HG03064 (cell line): ENCODE data around the gene KREMEN2.

ENCODE experiments used
- ATAC-seq: cut with Tn5 transposase; IDR thresholded peaks from one replicate; pipeline ENCODE4 v1.9.1; 2021; ENCODE audit warnings: low read depth; ENCODE audit not compliant: unreplicated experiment

The KREMEN2 gene

DNA sequence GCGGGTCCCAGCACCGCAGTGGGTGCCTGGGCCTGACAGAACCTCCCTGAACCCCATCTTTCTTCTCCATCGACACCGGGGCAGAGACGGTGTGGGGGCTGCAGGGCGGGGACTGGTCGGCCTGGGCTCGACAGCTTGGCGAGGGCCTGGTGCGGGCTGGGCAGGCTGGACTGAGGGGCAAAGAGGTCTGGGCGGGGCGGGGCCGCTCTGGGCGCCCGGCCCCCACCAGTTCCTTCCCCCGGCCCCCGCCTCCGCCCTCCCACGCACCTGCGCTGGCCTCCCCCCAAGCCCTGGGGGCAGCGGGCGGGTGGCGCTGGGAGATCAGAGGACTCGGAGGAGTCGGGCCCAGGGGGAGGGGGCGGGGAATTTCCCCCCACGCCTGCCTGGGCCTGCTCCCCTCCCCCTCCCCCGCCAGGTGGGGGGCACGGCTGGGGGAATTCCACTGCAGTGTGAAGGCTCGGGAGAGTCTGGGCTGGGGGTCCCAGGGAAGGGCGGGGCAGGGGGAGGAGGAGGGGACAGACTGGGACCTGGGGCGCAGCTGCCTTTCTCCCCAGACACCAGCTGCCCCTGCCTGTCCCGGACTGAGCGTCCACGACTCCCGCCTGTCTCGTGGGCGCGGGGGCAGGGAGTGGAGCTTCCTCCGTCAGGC is 877 bp upstream of the KREMEN2 start:
- no peak for ATAC-seq

DNA sequence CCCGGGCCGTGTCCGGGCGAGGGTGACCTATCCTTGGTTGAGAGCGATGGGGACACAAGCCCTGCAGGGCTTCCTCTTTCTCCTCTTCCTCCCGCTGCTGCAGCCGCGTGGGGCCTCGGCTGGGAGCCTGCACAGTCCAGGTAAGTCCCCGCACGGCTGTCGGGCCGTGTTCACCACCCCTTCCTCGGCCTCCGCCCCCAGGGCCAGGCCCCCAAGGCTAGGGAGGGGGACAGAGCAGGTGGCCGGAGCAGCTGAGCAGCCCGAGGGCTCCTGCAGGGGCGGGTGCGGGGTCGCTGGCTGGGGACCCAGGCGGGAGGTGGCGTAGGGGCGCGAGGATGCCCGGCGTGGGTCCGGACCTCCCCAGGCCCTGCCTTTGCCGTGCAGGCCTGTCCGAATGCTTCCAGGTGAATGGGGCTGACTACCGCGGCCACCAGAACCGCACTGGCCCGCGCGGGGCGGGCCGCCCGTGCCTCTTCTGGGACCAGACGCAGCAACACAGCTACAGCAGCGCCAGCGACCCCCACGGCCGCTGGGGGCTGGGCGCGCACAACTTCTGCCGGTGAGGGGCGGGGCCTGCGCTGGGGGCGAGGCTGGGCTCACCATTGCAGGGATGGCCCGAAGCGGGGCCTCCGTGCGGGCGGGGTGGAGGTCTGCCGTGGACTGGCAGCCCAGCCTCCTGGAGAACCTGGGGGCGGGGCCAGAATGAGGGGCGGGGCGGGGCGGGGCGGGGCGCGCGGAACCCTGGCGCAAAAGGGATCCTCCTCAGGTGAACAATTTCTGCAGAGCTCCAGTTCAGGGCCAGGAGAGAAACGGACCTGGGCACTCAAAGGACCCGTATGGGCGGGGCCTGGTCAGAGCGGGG is 631 bp downstream of the KREMEN2 start:
- ATAC-seq, result no peak

DNA sequence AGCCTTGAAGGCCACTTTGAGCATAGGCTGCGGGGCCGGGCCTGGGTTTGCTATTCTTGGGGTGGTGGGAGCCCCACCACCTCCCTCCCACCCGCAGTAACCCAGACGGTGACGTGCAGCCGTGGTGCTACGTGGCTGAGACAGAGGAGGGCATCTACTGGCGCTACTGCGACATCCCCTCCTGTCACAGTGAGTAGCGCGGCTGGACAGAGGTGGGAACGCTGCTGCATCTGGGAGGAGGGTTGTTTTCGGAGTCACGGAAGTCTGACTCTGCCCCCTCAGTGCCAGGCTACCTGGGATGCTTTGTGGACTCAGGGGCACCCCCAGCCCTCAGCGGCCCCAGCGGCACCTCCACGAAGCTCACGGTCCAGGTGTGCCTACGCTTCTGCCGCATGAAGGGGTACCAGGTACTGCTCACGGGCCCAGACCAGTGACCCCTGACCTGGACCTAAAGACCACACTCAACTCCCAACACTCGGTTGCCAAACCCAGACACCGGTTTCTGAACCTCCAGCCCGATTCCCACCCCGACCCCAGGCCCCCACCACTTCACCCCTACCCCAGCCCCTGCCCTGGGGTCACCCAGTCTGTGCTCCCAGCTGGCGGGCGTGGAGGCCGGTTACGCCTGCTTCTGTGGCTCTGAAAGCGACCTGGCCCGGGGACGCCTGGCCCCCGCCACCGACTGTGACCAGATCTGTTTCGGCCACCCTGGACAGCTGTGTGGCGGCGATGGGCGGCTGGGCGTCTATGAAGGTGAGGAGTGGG is 2.1 kb downstream of the KREMEN2 start:
- ATAC-seq, result no peak

DNA sequence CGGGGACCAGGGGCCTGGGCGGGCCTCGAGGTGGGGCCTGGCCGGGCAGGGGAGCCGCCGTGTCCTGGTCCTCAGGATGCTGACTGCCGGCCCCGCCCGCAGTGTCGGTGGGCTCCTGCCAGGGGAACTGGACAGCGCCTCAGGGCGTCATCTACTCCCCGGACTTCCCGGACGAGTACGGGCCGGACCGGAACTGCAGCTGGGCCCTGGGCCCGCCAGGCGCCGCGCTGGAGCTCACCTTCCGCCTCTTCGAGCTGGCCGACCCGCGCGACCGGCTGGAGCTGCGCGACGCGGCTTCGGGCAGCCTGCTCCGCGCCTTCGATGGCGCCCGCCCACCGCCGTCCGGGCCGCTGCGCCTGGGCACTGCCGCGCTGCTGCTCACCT is 2.7 kb downstream of the KREMEN2 start:
- no peak for ATAC-seq

DNA sequence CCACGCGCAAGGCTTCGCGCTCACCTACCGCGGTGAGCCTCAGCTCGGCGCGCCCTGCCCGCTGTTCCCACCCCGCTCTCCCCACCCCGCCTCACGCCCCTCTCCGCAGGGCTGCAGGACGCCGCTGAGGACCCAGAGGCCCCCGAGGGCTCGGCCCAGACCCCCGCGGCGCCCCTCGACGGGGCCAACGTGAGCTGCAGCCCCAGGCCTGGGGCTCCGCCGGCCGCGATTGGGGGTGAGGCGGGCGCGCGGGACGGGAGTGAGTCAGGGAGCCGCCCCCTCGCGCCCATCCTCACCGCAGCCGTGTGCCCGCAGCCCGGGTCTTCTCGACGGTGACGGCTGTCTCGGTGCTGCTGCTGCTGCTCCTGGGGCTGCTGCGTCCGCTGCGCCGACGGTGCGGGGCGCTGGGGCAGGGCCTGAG is 3.1 kb downstream of the KREMEN2 start:
- no peak for ATAC-seq

DNA sequence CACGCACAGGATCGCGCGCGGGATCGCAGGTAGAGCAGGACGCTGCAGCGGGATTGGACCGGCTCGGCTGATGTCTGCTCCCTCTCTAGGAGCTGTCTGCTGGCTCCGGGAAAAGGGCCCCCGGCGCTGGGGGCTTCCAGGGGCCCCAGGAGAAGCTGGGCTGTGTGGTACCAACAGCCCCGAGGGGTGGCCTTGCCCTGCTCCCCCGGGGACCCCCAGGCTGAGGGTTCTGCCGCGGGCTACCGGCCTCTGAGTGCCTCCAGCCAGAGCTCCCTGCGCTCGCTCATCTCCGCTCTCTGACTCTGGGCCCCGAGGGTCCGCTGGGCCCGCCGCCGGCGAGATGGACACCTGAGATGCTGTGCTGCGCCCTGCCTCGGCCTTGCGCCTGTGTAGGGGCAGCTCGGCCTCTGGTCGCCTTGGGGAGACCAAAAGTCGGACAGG is 3.7 kb downstream of the KREMEN2 start:
- no peak for ATAC-seq

DNA sequence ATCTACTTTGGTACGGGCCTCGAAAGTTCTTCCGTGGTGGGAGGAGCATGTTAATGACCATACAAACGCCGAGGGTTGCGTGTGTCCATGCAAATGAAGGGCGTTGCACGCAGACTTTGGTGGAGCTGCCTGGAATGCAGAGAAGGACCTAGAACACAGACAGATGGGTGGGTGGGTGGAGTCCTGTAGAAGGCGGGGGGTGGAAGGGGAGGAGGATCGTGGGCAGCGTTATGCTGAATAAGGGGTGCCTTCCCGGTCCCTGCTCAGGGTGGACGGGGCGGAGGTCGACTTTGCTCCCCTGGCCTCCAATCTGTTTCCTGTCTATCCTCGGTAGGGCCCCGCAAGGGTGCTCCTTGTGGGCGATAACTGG is 4.3 kb downstream of the KREMEN2 start:
- no peak for ATAC-seq

DNA sequence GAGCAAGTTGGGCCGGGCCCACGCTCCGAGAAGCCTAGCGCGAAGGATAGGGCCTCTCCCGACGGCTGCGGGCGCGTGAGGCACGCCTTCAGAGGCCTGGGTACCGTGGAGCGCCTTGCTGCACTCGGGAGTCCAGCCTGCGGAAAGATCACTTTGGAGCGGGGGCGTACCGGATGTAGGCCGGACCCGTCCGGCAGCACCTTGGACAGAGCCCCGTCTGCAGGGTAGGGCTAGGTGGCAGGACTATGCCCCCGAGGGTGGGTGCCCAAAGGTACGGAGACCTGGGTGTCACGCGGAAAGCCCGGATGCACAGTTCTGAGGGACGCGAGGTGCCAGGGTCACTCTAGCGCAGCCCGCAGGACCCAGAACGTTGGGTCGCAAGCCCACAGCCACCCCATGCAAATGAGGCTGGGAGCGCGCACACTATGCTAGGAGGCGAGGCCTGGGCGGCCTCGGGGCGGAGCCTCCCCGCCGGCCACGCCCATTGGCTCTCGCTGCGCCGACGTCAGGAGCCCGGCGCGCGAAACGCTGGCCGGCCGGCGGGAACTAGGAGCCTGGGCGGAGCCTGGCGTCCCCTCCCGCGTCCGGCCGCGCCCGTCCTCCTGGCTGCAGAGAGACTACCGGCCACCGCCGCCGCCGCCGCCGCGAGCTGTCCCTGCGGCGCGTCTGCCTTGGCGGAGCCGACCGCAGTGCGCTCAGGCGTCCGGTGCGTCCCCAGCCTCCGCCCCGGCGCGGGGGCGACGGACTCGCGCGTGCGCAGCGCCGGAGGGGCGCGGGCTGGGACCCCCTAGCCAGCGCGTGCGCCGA is 4.9 kb downstream of the KREMEN2 start, which contains the start of gene PAQR4:
Gene PAQR4 (plus strand): TSS at position 611 of the 807 bp plus-strand sequence. CDS start 327 bp downstream, outside the sequence.
- ATAC-seq, result peak; percentile 59

DNA sequence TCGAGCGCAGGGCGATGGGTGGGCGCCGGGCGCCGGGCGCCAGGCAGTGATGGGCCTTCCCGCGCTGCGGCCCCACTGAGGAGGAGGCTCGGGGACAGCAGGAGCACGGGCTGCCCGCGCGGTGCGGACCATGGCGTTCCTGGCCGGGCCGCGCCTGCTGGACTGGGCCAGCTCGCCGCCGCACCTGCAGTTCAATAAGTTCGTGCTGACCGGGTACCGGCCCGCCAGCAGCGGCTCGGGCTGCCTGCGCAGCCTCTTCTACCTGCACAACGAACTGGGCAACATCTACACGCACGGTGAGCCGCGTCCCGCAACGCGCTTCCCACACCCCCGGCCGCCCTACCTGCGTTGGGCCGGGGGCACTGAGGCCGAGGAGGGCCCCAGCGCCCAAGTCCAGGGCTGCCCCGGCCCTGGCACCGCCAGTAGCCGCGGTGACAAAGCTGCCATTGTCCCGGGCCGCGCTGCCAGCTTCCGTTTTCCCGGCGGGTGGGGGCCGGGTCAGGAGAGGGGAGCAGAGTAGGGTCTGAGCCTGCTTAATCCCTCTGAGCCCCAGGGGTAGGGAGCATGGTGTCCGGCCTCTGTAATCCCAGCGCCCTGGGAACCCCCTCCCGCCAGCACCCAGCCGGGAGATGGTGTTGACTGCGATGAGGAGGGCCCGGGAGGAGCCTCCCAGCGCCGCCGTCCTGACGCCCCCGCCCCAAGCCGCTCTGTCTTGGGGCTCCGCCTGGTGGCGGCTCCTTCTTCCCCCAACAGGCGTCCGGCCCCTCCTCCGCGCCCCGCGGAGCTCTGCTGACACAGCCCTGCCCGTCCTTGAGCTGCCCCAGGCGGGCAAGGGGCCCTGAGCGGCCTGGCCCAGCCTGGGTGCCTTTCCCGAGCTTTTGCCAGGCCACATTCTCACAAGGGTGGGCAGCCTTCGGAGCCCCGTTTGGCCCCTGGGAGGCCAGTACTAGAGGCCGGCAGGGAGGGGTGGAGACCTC is 5.8 kb downstream of the KREMEN2 start:
- peak; percentile 30 for ATAC-seq

DNA sequence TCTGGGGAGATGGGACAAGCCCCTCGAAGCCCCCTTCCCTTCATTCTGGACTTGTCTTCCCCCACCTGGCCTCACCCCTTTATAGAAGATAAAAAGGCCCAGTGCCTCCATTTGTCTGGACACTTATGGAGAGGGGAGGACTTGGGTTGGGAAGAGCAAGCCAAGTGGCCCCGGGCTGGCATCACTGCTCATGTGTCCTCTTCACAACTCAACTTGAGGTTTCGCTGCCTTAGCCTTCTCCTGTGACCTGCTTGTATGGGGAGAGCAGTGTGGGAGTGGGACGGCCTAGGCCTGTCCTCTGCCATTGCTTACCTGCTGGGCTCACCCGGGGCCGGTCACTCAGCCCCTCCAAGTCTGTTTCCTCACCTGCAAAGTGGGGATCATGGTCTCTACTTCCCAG is 6.5 kb downstream of the KREMEN2 start:
- ATAC-seq, result no peak

DNA sequence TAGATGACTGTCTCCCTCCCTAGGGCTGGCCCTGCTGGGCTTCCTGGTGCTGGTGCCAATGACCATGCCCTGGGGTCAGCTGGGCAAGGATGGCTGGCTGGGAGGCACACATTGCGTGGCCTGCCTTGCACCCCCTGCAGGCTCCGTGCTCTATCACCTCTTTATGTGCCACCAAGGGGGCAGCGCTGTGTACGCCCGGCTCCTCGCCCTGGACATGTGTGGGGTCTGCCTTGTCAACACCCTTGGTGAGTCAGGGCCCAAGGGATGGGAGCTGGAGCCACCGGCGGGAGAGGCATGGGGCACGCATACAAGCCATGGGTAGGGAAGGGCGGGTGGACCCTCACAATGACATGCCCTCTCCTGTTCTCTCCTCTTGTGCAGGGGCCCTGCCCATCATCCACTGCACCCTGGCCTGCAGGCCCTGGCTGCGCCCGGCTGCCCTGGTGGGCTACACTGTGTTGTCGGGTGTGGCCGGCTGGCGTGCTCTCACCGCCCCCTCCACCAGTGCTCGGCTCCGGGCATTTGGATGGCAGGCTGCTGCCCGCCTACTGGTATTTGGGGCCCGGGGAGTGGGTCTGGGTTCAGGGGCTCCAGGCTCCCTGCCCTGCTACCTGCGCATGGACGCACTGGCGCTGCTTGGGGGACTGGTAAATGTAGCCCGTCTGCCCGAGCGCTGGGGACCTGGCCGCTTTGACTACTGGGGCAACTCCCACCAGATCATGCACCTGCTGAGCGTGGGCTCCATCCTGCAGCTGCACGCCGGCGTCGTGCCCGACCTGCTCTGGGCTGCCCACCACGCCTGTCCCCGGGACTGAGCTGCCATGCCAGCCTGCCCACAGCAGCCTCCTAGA is 7.3 kb downstream of the KREMEN2 start:
- no peak for ATAC-seq

DNA sequence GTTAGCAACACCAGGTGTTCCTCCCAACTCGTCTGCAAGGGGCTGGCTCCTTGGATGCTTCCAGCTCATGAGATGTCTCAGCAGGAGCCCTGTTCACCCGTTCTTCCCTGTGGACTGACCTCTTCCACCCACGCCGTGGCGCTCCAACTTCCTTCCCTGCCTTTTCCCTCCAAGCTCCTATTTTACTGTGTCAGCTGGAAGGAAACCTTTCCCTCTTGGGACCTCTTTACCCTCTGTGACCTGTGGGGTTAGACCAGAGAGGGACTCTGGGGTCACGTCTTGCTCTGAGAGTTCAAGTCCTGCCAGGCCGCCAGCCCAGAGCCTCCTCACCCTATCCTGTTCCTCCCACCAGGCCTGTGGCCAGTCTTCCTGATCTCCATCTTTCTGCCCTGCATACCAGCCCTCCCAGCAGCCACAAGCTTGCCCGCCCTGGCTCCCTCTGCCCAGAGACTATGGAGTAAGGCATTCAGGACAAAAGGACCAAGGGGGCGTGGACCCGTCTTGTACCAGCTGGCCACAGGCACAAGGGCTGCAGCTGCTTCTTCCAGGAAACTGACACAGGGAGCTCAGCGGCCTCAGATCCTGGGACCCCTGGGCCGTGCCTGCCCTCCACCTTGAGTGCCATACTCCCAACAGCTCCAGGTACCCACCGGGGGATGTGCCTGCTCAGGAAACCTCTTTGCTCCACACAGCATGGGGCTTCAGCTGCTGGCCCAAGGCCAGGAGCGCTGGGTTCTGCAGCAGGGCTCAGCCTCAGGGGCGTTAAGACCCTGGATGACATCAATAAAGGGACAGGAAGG is 8.1 kb downstream of the KREMEN2 start:
- ATAC-seq, result no peak

DNA sequence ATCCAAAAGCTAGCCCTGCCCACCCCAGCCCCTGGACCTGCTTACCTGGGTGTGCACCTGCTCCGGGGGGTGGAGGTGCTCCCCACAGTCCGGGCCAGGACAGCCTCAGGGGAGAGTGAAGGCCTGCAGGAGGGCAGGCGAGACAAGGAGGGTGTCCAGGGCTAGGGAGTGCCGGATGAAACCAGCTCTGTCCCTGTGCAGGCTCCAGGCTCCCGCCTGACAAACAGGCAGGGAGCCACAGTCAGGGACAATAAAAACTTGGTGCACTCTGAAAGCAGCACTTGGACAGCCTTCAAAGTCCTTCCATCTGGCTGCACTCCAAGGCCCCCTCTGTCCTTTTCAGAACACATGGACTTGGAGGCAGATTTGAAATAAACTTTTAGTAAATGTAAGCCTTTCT is 9.0 kb downstream of the KREMEN2 start:
- ATAC-seq, result no peak

DNA sequence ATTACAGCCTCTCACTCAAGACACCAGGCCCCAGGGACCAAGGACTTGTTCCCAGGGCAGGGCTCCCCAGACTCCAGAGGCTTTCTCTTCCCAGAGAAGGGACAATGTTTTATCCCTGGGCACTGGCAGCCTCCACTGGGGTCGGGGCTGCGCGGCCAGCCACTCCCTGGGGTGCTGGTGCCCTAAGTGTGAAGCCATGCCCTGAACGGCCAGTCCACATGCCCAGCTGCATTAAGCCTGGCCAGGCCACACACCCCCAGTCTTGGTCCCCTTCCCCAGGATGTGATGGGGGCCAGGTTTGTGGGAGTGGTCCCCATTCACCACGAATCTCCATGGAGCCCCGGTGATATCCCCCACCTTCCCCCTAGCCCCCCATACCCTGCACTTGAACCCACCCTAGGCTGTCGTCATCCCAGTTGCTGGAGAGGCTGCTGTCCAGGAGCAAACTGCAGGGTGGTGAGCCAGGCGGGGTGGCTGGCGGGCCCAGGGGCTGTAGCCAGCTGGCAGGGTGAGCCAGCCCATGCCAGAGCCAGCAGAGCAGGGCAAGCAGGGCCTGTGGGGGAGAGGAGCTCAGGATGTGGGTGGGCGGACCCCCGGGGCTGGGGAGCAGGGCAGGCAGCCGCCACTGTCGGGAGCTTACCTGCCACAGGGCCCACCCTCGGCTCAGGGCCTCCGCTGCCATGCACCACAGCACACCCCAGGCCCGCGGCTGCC is 9.7 kb downstream of the KREMEN2 start:
- ATAC-seq, result no peak

DNA sequence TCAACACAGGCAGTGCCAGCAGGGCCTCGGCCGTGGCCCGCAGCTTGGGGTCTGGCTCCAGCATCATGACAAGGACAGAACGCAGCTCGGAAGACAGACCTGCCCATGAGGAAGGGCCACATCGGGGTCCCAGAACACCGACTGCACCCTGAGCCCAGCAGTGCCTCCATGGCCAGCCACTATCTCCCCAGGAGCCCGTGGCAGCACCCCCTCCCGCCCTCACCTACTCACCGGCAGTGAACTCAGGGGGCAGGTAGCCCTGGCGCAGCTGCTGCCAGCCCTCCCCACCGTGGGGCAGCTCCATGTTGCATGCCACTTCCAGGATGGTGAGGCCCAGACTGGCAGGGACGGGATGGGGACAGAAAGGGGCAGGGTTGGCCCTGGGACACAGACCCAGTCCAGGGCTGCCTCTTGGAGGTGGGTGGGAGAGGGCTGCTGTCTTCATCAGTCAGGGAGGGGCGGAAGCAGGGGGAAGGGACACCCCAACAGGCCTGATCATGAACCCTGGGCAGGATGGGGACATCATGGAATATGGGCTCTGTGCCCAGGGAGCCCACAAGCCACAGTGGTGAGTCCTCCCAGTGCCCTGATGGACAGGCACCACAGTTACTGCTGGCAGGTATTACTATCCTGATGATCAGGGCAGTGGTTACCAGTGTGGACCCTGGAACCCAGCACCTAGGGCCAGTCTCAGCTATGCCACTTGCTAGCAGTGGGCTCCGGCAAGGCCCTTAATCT is 10.4 kb downstream of the KREMEN2 start:
- ATAC-seq, result no peak

DNA sequence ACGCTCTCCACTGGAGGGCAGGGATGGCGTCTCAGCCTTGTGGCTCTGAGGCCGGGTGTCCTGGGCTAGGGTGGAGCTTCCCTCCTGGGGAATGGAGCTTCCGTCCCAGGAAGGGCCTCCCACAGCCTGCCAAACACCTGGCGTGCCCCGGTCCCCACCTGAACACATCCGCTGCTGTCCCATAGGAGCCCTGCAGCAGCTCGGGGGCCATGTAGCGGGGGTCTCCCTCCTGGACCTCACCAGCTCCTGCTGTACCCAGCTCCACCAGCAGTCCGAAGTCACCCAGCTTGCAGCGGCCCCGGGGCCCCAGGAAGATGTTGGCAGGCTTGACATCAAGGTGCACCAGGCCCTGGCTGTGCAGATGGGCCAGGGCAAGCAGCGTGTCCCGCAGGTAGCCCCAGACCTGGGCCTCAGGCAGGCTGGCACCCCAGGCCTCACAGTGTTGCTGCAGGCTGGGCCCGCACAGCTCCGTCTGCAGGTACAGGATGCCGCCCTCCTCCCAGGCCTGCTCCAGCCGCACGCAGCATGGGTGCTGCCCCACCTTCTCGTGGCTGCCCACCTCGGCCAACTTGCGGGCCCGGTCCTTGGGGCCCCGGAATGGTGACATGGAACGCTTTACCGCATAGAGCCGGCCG is 11.2 kb downstream of the KREMEN2 start:
- no peak for ATAC-seq
